ENCODE data around the gene MYEF2.

Gene MYEF2

DNA sequence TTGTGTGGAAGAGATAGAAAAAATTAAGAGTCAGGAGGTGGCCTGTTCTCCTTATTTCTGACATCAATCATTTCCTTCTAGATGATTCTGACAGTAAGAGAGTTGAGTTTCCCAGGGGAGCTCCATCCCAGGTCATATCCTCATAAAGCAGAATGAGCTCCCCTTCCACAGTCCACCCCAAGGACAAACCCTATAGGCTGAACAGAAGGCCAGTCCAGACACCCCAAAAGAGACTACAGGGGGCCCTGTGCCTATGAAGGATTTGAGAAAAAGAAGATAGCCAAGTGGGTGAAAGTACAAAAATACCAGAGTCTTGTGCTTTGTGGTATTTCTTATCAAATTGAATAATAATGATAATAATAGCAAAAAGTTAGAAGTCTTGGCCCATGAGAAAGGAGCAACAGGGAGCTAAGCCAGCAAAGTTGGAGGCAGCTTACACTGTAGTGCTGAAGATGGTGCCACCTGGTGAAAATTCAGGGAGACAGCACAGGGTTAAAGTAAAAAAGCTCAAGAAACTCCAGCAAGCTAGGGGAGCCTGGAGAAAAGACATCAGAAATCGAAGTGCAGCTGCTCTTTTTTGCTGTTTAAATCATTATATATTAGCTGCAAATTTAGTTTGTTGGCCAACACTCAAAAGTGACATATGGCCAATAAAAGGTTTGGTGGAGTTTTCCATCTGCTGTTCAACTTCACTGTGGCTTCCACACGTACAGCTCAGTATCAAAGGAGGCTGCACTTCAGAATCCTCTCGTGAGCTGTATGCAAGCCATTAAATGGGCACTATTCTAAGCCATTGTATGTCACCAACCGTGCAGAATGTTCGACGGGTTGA lies 93.1 kb downstream of the MYEF2 start:
- DNase-seq: no peak

Measured in activated CD4-positive, alpha-beta T cell treated with anti-CD3 and anti-CD28 coated beads, Interleukin-2, amount 50 U/mL, for 48 hours (primary cell).